B cell (primary cell): ENCODE results near the gene SLC12A7. TPM values are rescaled to one million over a fixed set of nuclear protein-coding genes. Genes with fewer than 3 reads are reported as not detected.

Experiments
- ATAC-seq: fragments of 200-7000 bp; cut with Tn5 transposase; one replicate; pipeline ENCODE4 v1.10.0; 2021; ENCODE audit warnings: low read depth, mild to moderate bottlenecking, moderate number of reproducible peaks, moderate library complexity
- CTCF ChIA-PET: fragments of 350-600 bp; sonication (Branson Sonifier 250); formaldehyde crosslinking; loops from one replicate; lab custom pipeline; 2021; ENCODE audit warnings: antibody characterized with exemption, inconsistent platforms; lab: Charles Lee
- POLR2A ChIA-PET: fragments of 350-600 bp; sonication (Branson Sonifier 250); formaldehyde crosslinking; loops from one replicate; lab custom pipeline; 2021; ENCODE audit warnings: antibody characterized with exemption; lab: Charles Lee
- DNase-seq: peaks from one replicate; pipeline ENCODE4 v3.0.0; 2013
- H2AFZ ChIP-seq: 2 replicates; pipeline ENCODE4 v1.6.1; 2012; ENCODE audit warnings: mild to moderate bottlenecking, low read depth, low read length; ENCODE audit not compliant: insufficient read depth, poor library complexity, severe bottlenecking
- H3K27ac ChIP-seq, 2 donors: 1 replicate in 1 of 2; 2 replicates in 1 of 2; pipeline ENCODE4 v1.5.1; 2012 to 2013; ENCODE audit warnings: low read length in 2 of 2, mild to moderate bottlenecking in 2 of 2, moderate library complexity in 1 of 2
- H3K27me3 ChIP-seq, 4 experiments: fragments of 200-600 bp in 1 of 4; sonication (generic) in 1 of 4; replicated peaks in 1 of 4; 1 replicate in 2 of 4; 2 replicates in 2 of 4; pipeline versions ENCODE4 v1.6.1 to v1.7.0; 2013 to 2016; ENCODE audit warnings: low read length in 3 of 4, mild to moderate bottlenecking in 2 of 4, mixed read lengths in 1 of 4, moderate library complexity in 1 of 4; ENCODE audit not compliant: insufficient read depth in 4 of 4, control insufficient read depth in 3 of 4; ENCODE audit errors: control extremely low read depth in 1 of 4
- H3K36me3 ChIP-seq, 2 experiments: replicated peaks in 1 of 2; 1 replicate in 1 of 2; 2 replicates in 1 of 2; pipeline versions ENCODE4 v1.6.1 to v1.7.1; 2013; ENCODE audit warnings: low read length in 1 of 2; ENCODE audit not compliant: insufficient read depth in 2 of 2, control insufficient read depth in 1 of 2; ENCODE audit errors: control extremely low read depth in 1 of 2, extremely low read depth in 1 of 2
- H3K4me1 ChIP-seq, 2 donors: fragments of 200-600 bp in 1 of 2; sonication (generic) in 1 of 2; 1 replicate in 1 of 2; 2 replicates in 1 of 2; pipeline versions ENCODE4 v1.5.1 to v1.6.1; 2013 to 2017; ENCODE audit warnings: low read length in 2 of 2; ENCODE audit not compliant: control insufficient read depth in 2 of 2, insufficient read depth in 2 of 2
- H3K4me2 ChIP-seq: replicated peaks from 2 replicates; pipeline ENCODE3; 2012; ENCODE audit warnings: mild to moderate bottlenecking, low read depth, low read length; ENCODE audit not compliant: poor library complexity, severe bottlenecking
- H3K4me3 ChIP-seq, 5 experiments: fragments of 200-600 bp in 1 of 5; sonication (generic) in 1 of 5; 1 replicate in 3 of 5; 2 replicates in 2 of 5; pipeline versions ENCODE4 v1.5.1 to v1.7.0; 2011 to 2016; ENCODE audit warnings: low read length in 4 of 5, mild to moderate bottlenecking in 4 of 5, low read depth in 2 of 5, control low read depth in 1 of 5, moderate library complexity in 1 of 5; ENCODE audit not compliant: insufficient read depth in 1 of 5; ENCODE audit errors: control extremely low read depth in 1 of 5, extremely low read depth in 1 of 5
- H3K79me2 ChIP-seq: fragments of 200-600 bp; sonication (generic); one replicate; pipeline ENCODE4 v1.6.0; 2016; ENCODE audit warnings: low read length; ENCODE audit not compliant: control insufficient read depth, insufficient read depth
- H3K9ac ChIP-seq: fragments of 200-600 bp; sonication (generic); 2 replicates; pipeline ENCODE4 v1.6.1; 2017; ENCODE audit warnings: mild to moderate bottlenecking, low read length, moderate library complexity
- H3K9me3 ChIP-seq, 3 donors: one replicate each; pipeline versions ENCODE4 v1.6.1 to v1.7.1; 2013; ENCODE audit warnings: low read length in 2 of 3; ENCODE audit not compliant: control insufficient read depth in 2 of 3, insufficient read depth in 1 of 3; ENCODE audit errors: control extremely low read depth in 1 of 3
- H4K20me1 ChIP-seq: 2 replicates; pipeline ENCODE4 v1.6.0; 2012; ENCODE audit warnings: mild to moderate bottlenecking, low read length; ENCODE audit not compliant: insufficient read depth, control insufficient read depth, poor library complexity, severe bottlenecking
- H3K27ac Mint-ChIP-seq: one replicate; pipeline ENCODE4 v1.8.0; 2021; ENCODE audit warnings: mixed read lengths
- H3K27me3 Mint-ChIP-seq: one replicate; pipeline ENCODE4 v1.8.0; 2021; ENCODE audit warnings: mixed read lengths
- H3K4me1 Mint-ChIP-seq: one replicate; pipeline ENCODE4 v1.8.0; 2021; ENCODE audit warnings: mixed read lengths
- H3K4me3 Mint-ChIP-seq: one replicate; pipeline ENCODE4 v1.8.0; 2021; ENCODE audit warnings: mixed read lengths
- H3K9me3 Mint-ChIP-seq: one replicate; pipeline ENCODE4 v1.8.0; 2022; ENCODE audit warnings: mixed read lengths; ENCODE audit not compliant: insufficient read depth
- EZH2 ChIP-seq: IDR thresholded peaks from 2 replicates; pipeline ENCODE4 v1.6.1; 2012; ENCODE audit warnings: borderline replicate concordance, low read depth, mild to moderate bottlenecking, moderate library complexity, low read length; ENCODE audit not compliant: insufficient read depth, poor library complexity, severe bottlenecking
- WGBS: methylation state at CpG from one replicate; pipeline ENCODE4 v1.1.5; 2013; ENCODE audit warnings: missing lambda C conversion rate; ENCODE audit not compliant: insufficient coverage; 5-methylcytosine and 5-hydroxymethylcytosine counted together
- intact Hi-C: fragments of 100-400 bp; cut with micrococcal nuclease; formaldehyde crosslinking; loops from one replicate; pipeline ENCODE4 v1.10.0; 2022
- polyA plus RNA-seq: library from polyadenylated mRNA; depleted of rRNA; stranded (reverse); fragments of >200 nt; gene quantifications from 2 replicates; pipeline ENCODE4 v1.2.3, GENCODE V29; 2012
- total RNA-seq, 2 donors: library from RNA; stranded (reverse); fragments of 120-200 nt in 1 of 2; gene quantifications; 1 replicate in 1 of 2; 2 replicates in 1 of 2; pipeline versions ENCODE4 v1.2.3 to v1.2.4, GENCODE V29; 2013 to 2022
- TF ChIP-seq, protein P1 (sequence below): fragments of 200-600 bp; IDR thresholded peaks from one replicate; pipeline ENCODE4 v1.8.0; 2022; ENCODE audit warnings: antibody characterized with exemption, mild to moderate bottlenecking

Gene SLC12A7
- total and polyA plus RNA-seq, 2 donors (not counting 1 experiment from before 2014, with no cell fraction given) = 25.5 to 34.4 TPM

DNA sequence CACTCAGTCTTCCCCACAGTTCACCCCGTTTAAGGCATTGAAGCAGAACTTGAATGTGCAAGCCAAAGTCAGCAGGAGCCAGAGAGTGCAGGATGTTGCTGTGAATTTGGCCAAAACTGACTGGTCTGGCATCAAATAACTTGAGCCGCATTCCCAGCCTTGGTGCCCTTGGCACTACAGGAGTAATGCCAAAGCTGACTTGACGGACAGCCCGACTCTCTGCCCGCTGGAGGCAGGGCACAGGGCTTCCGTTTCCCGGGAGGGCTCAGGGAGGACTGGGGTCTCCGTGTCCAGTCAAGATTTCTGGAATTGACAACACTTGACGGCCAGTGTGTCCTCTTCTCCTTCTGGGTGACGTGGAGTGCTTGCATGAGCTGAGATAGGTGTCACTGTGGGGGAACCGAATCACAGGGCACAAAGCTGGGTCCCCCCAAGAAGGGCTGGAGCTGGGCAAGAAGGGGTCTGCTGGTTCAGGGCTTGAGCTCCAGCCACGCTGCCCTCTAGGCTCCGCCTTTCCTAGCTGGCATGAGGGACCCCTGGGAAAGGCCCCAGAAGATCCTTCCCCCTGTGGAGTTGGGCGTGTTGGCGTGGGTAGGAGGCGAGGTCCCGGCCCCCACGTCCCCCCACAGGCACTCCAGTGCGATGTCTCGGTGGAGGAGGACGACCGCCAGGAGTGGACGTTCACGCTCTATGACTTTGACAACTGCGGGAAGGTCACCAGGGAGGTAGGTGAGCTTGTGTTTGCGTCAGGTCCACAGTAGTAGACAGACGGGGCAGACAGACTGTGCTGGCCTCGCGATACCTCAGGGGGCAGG is 78.0 kb downstream of the SLC12A7 start:
- intact Hi-C loops = no loop called here
- no peak overlapping the region for H3K4me3 Mint-ChIP-seq
- Histone ChIP-seq H3K36me3 (no peaks in the 10 kb centered on the region), H3K4me1 (no peaks in the 10 kb centered on the region), H4K20me1 (no peaks in the 10 kb centered on the region), H3K4me3 (no peak overlapping the region), H3K79me2 (no peaks in the 10 kb centered on the region), H2AFZ (no peak overlapping the region), H3K27me3 (peaks cover 0 to 22% (median under 1%) of the 10 kb centered on the region in 4 experiments), H3K4me2 (no peak overlapping the region), H3K9ac (no peak overlapping the region), H3K27ac (no peak overlapping the region), H3K9me3 (peaks cover 0 to 2% (median 0%) of the 10 kb centered on the region in 3 donors)
- peaks cover 6% of the 10 kb centered on the region for H3K27me3 Mint-ChIP-seq
- DNase-seq (no peak), ATAC-seq (no peak)
- CTCF ChIA-PET = no interaction called here
- POLR2A ChIA-PET = interaction anchor here (0.7 kb wide), 1 partner anchor 108 kb away, joined by 3 read pairs; no protein-coding TSS in a partner anchor
- no peak for TF ChIP-seq EZH2
- TF ChIP-seq, protein P1, sequence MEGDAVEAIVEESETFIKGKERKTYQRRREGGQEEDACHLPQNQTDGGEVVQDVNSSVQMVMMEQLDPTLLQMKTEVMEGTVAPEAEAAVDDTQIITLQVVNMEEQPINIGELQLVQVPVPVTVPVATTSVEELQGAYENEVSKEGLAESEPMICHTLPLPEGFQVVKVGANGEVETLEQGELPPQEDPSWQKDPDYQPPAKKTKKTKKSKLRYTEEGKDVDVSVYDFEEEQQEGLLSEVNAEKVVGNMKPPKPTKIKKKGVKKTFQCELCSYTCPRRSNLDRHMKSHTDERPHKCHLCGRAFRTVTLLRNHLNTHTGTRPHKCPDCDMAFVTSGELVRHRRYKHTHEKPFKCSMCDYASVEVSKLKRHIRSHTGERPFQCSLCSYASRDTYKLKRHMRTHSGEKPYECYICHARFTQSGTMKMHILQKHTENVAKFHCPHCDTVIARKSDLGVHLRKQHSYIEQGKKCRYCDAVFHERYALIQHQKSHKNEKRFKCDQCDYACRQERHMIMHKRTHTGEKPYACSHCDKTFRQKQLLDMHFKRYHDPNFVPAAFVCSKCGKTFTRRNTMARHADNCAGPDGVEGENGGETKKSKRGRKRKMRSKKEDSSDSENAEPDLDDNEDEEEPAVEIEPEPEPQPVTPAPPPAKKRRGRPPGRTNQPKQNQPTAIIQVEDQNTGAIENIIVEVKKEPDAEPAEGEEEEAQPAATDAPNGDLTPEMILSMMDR = no peak
- H3K9me3 Mint-ChIP-seq = no peaks in the 10 kb centered on the region
- H3K4me1 Mint-ChIP-seq = no peaks in the 10 kb centered on the region
- H3K27ac Mint-ChIP-seq = no peak overlapping the region
- WGBS = 93% methylated on average over 29 of the region's 29 CpGs

DNA sequence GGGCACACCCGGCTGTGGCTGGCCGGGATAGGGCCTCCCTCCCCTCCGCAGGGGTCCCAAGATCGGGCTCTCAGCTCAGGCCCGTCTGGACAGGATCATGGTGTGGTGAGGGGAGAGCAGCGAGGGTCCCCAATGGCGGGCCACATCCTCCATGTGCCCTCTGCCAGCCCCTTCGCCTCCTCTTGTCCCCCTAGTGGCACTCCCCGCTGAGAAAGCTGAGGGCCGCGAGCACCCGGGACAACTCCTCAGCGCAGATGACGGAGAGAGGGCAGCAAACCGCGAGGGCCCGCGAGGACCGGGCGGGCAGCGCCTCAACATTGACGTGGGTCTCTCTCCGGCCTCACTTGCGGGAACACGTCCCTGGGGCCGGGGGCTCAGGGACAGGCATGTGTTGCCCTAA is 78.7 kb downstream of the SLC12A7 start:
- Histone ChIP-seq H3K4me2 (no peak overlapping the region), H3K4me3 (no peak overlapping the region), H3K36me3 (no peaks in the 10 kb centered on the region), H4K20me1 (no peaks in the 10 kb centered on the region), H3K27ac (no peak overlapping the region), H3K79me2 (no peaks in the 10 kb centered on the region), H2AFZ (no peak overlapping the region), H3K4me1 (no peaks in the 10 kb centered on the region), H3K9me3 (peaks cover 0 to 2% (median 0%) of the 10 kb centered on the region in 3 donors), H3K9ac (no peak overlapping the region), H3K27me3 (peaks cover 0 to 24% (median under 1%) of the 10 kb centered on the region in 4 experiments)
- intact Hi-C loops = no loop called here
- no peaks in the 10 kb centered on the region for H3K9me3 Mint-ChIP-seq
- CTCF ChIA-PET = no interaction called here
- DNase-seq = no peak
- 96% methylated on average over 26 of the region's 26 CpGs for WGBS
- no peak for ATAC-seq
- no peaks in the 10 kb centered on the region for H3K4me1 Mint-ChIP-seq
- H3K4me3 Mint-ChIP-seq = no peak overlapping the region
- POLR2A ChIA-PET = no interaction called here
- H3K27ac Mint-ChIP-seq = no peak overlapping the region
- peaks cover 6% of the 10 kb centered on the region for H3K27me3 Mint-ChIP-seq
- TF ChIP-seq, protein P1 = no peak
- no peak for TF ChIP-seq EZH2
